Amniotic stem cell (primary cell): ENCODE data around the gene DYNC1H1.

Source experiments
- DNase-seq: peaks from one replicate; lab custom pipeline; 2025; lab: John Stamatoyannopoulos, UW

The DYNC1H1 gene

GRCh38 chr14:101992708-101993107 lies 28.3 kb downstream of the DYNC1H1 start:
- no peak for DNase-seq

- no peak for DNase-seq
Observed at GRCh38 chr14:101997429-101998336, 33.3 kb downstream of the DYNC1H1 start.

- DNase-seq, result no peak
Observed at GRCh38 chr14:102000902-102001301, 36.5 kb downstream of the DYNC1H1 start.

GRCh38 chr14:102005336-102005735 lies 41.0 kb downstream of the DYNC1H1 start:
- DNase-seq, result no peak

GRCh38 chr14:102007916-102008418 lies 43.6 kb downstream of the DYNC1H1 start:
- DNase-seq, result no peak

GRCh38 chr14:102008891-102009290 lies 44.5 kb downstream of the DYNC1H1 start:
- no peak for DNase-seq

- DNase-seq, result no peak
Observed at GRCh38 chr14:102011631-102012030, 47.3 kb downstream of the DYNC1H1 start.

GRCh38 chr14:102012336-102012735 lies 48.0 kb downstream of the DYNC1H1 start:
- no peak for DNase-seq

GRCh38 chr14:102013669-102014200 lies 49.4 kb downstream of the DYNC1H1 start:
- DNase-seq, result no peak

- no peak for DNase-seq
Observed at GRCh38 chr14:102015045-102015685, 50.8 kb downstream of the DYNC1H1 start.

GRCh38 chr14:102015771-102016170 lies 51.4 kb downstream of the DYNC1H1 start:
- DNase-seq, result no peak

- DNase-seq, result no peak
Observed at GRCh38 chr14:102016420-102017090, 52.2 kb downstream of the DYNC1H1 start.

GRCh38 chr14:102018251-102018650 lies 53.9 kb downstream of the DYNC1H1 start:
- no peak for DNase-seq

- no peak for DNase-seq
Observed at GRCh38 chr14:102019006-102019540, 54.7 kb downstream of the DYNC1H1 start.

- peak; percentile 80 for DNase-seq
Observed at GRCh38 chr14:102020058-102020971, 55.9 kb downstream of the DYNC1H1 start.

GRCh38 chr14:102026934-102027333 lies 62.6 kb downstream of the DYNC1H1 start:
- no peak for DNase-seq

- DNase-seq, result no peak
Observed at GRCh38 chr14:102027951-102028350, 63.6 kb downstream of the DYNC1H1 start.

GRCh38 chr14:102028733-102029132 lies 64.4 kb downstream of the DYNC1H1 start:
- peak; percentile 24 for DNase-seq

- DNase-seq, result no peak
Observed at GRCh38 chr14:102029956-102030355, 65.6 kb downstream of the DYNC1H1 start.

GRCh38 chr14:102033241-102033640 lies 68.9 kb downstream of the DYNC1H1 start:
- no peak for DNase-seq

GRCh38 chr14:102034301-102034700 lies 69.9 kb downstream of the DYNC1H1 start:
- DNase-seq, result no peak
